ENCODE results near the gene PDZK1IP1. TPM values are rescaled to one million over a fixed set of nuclear protein-coding genes. Genes with fewer than 3 reads are reported as not detected.

The PDZK1IP1 gene
- total and polyA plus RNA-seq, 2 of the 4 experiments (the other 2 are of a cell fraction): not detected

GRCh38 chr1:47190509-47190855 lies 646 bp upstream of the PDZK1IP1 start:
- Histone ChIP-seq H2AK9ac (replicated peaks; ENCODE audit: low read depth, low read length, poor library complexity) (no peak overlapping the region), H3K4me3 (ENCODE audit: insufficient read depth, low read depth, low read length) (no peak overlapping the region), H3K36me3 (ENCODE audit: control insufficient read depth, insufficient read depth, low read length) (no peaks in the 10 kb centered on the region), H3K9me1 (ENCODE audit: insufficient read depth, low read length) (no peaks in the 10 kb centered on the region), H2AFZ (replicated peaks; ENCODE audit: low read length, poor library complexity) (no peak overlapping the region), H2AK5ac (ENCODE audit: low read depth, low read length) (no peak overlapping the region; the same call in 1 of the 2 replicates), H3K27ac (ENCODE audit: insufficient read depth, low read length) (no peak overlapping the region), H2BK20ac (ENCODE audit: low read depth, low read length) (no peak overlapping the region), H3K27me3 (ENCODE audit: control insufficient read depth, insufficient read depth, low read length) (peaks cover 6% of the 10 kb centered on the region), H4K91ac (ENCODE audit: insufficient read depth, low read depth, low read length) (no peak overlapping the region; the same call in 1 of the 2 replicates), H4K8ac (ENCODE audit: low read depth in 2 of 2, low read length in 2 of 2) (no peak overlapping the region), H3K9ac (ENCODE audit: low read depth, low read length) (no peak overlapping the region), H4K5ac (ENCODE audit: low read depth, low read length) (no peak overlapping the region), H2BK5ac (ENCODE audit: low read depth, low read length, poor library complexity, severe bottlenecking) (no peak overlapping the region), H3K4ac (ENCODE audit: low read depth, low read length) (no peak overlapping the region), H3K4me2 (ENCODE audit: low read depth, low read length) (no peak overlapping the region), H3K9me3 (ENCODE audit: control insufficient read depth, insufficient read depth, low read length) (no peaks in the 10 kb centered on the region), H3K23ac (ENCODE audit: low read depth, low read length) (no peak overlapping the region), H3K79me1 (ENCODE audit: low read depth in 1 of 2, low read length in 2 of 2) (no peaks in the 10 kb centered on the region), H2BK120ac (ENCODE audit: low read depth, low read length) (no peak overlapping the region), H2BK15ac (ENCODE audit: low read depth, low read length) (no peak overlapping the region), H3K56ac (ENCODE audit: extremely low read depth, insufficient read depth, low read length) (no peak overlapping the region), H3K4me1 (ENCODE audit: control insufficient read depth, insufficient read depth, low read length) (peaks cover 2% of the 10 kb centered on the region; the same call in 1 of the 2 replicates), H4K20me1 (ENCODE audit: insufficient read depth, low read length) (no peaks in the 10 kb centered on the region; the same call in 1 of the 2 replicates), H3K14ac (replicated peaks; ENCODE audit: low read depth, low read length) (no peak overlapping the region), H3K18ac (ENCODE audit: low read depth, low read length) (no peak overlapping the region)
- no peak for ATAC-seq (ENCODE audit: low read depth)
- dilution Hi-C loops (cut with HindIII; ENCODE audit: low sequenced_read_pairs, unreplicated experiment) (no loop called here), in situ Hi-C loops (cut with MboI; ENCODE audit: low sequenced_read_pairs) (no loop called here), intact Hi-C loops (cut with micrococcal nuclease) (loop anchor here (5.0 kb wide), 5 partner anchors 122 to 537 kb away; partner anchors contain the start of genes CMPK1 and STIL)
- ChIA-PET CTCF (interaction anchor here (0.6 to 2.6 kb wide), 3 partner anchors 11 to 135 kb away, joined by 3 to 8 read pairs (median 3); no protein-coding TSS in a partner anchor), POLR2A (ENCODE audit: unreplicated experiment) (no interaction called here)
- TF ChIP-seq SMC3 (IDR thresholded peaks at IDR 0.05; ENCODE audit: low read depth, low read length): no peak
- no peak for TF ChIP-seq CTCF (conservative IDR thresholded peaks at IDR 0.05; ENCODE audit: low read depth, low read length)
- no peak for TF ChIP-seq ELK1 (IDR thresholded peaks at IDR 0.05; ENCODE audit: borderline replicate concordance, low read depth, low read length)
- no peak for TF ChIP-seq MXI1 (IDR thresholded peaks at IDR 0.05; ENCODE audit: borderline replicate concordance, low read depth, low read length)
- no peak for TF ChIP-seq FOS (IDR thresholded peaks at IDR 0.05; ENCODE audit: low read depth, low read length)
- TF ChIP-seq CHD1 (IDR thresholded peaks at IDR 0.05; ENCODE audit: low read depth, low read length): no peak
- no peak for TF ChIP-seq MAFK (IDR thresholded peaks at IDR 0.05; ENCODE audit: low read depth, low read length)
- TF ChIP-seq RCOR1 (IDR thresholded peaks at IDR 0.05; ENCODE audit: insufficient replicate concordance, low read length): no peak
- TF ChIP-seq NFE2L2 (IDR thresholded peaks at IDR 0.05; ENCODE audit: low read depth, low read length): no peak
- 39% methylated on average over 2 of the region's 5 CpGs; no CpG with 5 or more reads in 1 of the 2 experiments for WGBS, 2 experiments (ENCODE audit: extremely low coverage in 2 of 2, insufficient read length in 1 of 2)
- no TSS peak for BruUV-seq (replicated peaks)
- no peak for DNase-seq
